HG03575 (cell line): ENCODE results near the gene PTGES3.
"Not testable (repeated sequence)": the region's sequence is repeated elsewhere in the genome, so short reads cannot be mapped to it uniquely, and the experiment has no call there.

ENCODE experiments used
- ATAC-seq: cut with Tn5 transposase; IDR thresholded peaks from one replicate; pipeline ENCODE4 v1.9.1; 2021; ENCODE audit not compliant: unreplicated experiment, insufficient number of reproducible peaks, low FRiP score; ENCODE audit errors: extremely low read depth

The PTGES3 gene

DNA sequence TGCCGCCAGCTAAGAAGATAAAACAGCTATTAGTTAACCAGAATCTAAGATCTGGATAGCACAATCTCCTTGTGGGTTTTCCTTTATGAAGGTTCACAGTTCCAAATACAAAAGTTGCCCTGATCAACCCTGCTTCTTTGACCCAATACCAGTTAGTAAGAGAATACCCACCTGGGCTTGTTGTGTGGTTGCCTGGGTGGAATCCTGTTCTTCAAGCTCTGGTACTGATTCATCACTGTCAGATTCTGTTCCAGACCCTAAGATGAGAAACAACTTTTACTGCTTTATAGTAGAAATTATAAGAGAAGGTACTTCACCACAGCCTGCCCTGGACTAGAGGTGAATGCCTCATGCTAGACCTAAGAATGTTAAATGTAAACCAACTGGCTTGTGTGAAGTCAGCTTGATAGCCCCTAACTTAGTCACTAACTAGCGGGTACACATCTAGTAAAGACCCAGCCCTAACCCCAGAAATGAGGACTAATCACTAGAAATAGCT lies 26.4 kb upstream of the PTGES3 start:
- no peak for ATAC-seq

DNA sequence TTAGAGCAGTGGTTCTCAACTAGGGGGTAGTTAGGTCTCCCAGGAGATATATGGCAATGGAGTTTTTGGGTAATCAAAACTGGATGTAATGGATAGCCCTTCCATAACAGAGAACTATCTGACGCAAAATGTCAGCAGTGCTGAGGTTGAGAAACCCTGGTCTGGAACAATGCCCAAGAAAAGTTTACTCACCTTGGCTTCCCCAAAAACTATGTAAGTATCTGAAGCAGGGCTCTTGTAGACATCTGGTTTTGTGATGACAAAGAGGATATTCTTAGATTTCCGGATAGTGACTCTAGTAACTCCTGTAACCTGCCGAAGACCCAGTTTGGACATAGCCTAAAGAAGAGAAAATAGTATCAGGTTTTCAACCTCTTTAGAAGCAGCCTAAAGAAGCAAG lies 25.3 kb upstream of the PTGES3 start:
- ATAC-seq: no peak

DNA sequence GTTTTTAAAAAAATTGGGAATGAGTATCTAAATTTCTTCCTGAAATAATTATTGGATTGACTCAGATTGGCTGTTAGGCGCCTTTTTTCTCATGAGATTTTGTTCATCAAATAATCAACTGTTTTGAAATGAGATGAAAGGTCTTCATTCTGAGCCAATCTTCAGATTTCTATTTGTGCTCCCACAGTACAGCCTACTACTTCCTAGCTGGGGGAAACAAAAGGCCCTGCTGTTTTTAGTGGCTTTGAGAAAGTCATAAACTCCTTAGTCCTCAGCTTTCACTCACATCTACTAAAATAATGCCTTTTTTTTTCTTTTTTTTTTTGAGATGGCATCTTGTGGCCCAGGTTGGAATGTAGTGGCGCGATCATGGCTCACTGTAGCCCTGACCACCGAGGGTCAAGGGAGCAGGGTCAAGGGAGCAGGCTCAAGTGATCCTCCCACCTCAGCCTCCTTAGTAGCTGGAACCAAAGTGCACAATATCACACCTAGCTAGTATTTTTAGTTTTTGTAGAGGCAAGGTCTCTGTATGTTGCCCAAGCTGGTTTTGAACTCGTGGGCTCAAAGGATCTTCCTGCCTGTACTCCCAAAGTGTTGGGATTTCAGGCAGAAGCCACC lies 21.8 kb upstream of the PTGES3 start:
- no peak for ATAC-seq

DNA sequence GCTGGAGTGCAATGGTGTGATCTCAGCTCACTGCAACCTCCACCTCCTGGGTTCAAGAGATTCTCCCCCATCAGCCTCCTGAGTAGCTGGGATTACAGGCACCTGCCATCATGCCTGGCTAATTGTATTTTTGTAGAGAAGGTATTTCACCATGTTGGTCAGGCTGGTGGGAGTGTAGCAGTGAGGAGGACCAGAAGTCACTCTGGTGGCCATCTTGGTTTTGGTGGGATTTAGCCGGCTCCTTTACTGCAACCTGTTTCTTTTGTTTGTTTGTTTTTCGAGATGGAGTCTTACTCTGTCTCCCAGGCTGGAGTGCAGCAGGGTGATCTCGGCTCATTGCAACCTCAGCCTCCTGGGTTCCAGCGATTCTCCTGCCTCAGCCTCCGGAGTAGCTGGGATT lies 16.4 kb upstream of the PTGES3 start:
- ATAC-seq: not testable (repeated sequence)

DNA sequence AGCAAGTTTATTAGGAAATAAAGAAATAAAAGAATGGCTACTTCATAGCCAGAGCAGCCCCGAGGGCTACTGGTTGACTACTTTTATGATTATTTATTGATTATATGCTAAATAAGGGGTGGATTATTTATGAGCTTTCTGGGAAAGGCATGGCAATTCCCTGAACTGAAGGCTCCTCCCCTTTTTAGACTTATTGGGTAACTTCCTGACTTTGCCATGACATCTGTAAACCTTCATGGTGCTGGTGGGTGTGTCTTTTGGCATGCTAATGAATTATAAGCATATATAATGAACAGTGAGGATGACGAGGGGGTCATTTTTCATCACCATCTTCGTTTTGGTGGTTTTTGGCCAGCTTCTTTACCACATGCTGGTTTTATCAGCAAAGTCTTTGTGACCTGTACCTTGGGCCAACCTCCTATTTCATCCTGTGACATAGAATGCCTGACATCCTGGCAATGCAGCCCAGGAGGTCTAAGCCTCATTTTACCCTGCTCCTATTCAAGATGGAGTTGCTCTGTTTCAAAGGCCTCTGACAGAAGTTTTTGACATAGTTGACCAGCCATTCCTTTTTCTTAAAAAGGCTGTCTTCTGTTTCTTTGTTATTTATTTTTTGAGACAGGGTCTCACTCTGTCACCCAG lies 11.1 kb upstream of the PTGES3 start:
- no peak for ATAC-seq

DNA sequence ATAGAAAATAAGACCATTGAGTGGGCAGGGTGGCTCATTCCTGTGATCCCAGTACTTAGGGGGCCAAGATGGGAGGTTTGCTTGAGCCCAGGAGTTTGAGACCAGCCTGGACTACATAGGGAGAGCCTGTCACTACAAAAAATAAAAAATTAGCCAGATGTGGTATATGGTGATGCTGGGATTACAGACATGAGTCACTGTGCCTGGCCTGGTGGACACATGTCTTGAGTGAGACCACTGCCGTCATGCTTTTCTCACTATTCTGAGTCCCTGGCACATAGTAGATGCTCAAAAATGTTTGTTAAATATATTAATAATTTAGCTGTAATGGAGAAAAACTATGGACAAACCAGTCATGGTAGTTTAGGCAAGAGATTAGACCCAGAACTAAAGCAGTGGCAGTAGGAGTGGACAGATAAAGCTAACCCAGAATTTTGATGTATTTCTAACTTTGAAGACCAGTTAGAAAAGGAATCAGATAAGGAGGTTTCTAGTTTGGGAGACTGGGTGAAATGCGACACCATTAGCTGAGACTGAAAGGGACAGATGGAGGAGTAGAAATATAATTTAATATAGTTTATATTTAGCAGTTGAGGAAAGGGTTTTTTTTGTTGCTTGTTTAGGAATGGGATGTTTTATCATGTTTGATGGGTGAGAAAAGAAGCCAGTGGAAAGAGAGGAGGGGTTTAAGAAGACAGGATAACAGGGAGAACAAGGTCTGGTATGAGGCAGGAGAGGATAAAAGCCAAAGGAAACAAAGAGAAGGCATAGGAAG lies 7.4 kb upstream of the PTGES3 start:
- no peak for ATAC-seq

DNA sequence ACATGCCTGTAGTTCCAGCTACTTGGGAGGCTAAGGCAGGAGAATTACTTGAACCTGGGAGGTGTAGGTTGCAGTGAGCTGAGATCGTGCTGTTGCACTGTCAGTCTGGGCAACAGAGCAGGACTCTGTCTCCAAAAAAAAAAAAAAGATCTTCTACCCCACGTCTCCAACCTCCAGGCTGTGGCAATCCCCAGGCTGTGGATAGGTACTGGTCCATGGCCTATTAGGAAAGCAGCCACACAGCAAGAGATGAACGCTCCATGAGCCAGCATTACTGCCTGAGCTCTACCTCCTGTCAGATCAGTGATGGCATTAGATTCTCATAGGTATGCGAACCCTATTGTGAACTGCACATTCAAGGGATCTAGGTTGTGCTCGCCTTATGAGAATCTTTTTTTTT lies 6.1 kb upstream of the PTGES3 start:
- no peak for ATAC-seq

DNA sequence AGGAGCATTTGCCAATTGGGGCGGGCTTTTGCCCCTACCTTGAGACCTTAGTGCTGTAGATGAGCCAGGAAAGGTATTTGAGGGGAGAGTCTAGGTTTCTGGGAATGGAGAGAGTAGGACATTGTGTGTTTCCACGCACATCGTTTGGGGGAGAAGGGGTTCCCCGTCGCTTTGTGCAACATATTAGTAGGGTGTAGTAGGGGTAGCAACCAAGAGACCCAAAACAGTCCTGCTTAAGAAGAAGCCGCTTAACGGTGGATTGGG lies 694 bp upstream of the PTGES3 start:
- ATAC-seq: no peak

DNA sequence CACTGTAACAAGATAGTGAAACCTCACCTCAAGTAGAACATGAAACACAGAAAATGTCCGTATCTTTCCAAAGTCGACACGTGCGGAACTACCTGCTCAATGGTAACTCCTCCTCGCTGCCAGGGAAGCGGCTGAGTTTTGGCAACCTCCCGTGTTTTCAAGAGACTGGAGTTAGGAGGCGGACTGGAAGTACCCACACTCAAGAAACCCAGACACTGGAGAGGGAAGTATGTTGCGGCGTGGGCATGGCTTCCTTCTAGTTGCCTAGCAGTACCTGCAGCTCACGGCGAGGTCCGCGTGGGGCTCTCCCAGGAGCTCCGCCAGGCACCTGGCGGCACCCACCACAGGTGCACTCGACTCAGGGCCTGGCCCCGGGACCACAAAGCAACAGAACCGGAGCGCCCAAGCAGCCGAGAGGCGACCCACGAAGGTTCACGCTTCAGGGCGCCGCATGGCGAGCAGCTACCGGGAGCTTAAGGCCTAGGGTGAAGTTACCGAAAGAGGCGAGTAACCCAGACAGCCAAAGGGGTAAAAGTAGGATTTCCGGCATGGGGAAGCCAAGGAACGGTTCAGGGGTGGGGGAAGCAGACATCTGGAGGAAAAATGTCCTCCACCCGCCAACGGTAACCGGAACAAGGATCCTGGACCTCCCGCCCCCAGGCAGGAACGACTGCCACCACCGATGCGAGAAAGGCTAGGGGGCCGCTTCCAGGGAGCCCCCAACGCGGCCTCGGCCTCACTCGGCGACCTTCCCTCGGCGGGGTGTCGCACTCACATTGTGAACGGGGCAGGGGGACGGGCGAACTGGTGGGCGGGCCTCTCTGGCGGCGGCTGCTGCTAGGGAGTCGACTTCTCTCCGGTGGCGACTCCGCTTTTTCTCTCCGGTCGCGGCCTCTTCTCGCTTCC lies 608 bp downstream of the PTGES3 start:
- no peak for ATAC-seq

DNA sequence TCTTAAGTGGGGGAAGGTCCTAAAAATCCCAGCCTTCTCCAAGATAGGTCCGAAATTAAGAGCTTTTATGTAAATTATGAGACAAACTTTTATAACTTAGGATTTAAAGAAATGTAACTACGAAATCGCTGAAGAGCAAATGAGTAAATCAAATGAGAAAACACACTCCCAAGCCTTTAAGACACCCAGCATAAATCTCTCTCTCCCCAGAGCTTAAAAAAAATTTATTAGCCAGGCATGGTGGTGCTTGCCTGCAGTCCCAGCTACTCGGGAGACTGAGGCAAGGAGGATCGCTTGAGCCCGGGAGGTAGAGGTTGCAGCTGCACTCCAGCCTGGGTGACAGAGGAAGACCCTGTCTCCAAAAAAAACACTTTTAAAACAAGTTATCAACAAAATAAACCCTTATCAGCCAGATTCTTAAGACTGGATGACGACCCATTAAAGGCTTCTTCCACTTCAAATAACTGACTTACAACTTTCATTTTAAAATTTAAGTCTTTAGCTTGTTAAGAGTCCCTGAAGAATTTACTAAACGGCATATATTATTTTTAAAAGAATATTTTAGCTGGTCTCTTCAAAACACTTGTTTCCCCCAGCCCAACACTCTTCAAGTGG lies 3.2 kb downstream of the PTGES3 start:
- no peak for ATAC-seq

DNA sequence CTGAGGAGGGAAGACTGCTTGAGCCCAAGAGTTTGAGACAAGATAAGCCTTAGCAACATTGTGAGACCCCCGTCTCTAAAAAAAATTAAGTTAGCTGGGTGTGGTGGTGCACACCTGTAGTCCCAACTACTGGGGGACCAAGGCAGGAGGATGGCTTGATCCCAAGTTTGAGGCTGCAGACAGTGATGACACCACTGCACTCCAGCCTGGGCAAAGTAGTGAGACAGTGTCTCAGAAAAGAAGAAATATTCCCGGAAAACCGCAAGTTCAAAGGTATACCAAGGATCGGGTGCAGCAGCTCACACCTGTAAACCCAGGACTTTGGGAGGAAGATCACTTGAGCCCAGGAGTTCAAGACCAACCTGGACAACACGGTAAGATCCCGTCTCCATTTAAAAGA lies 5.8 kb downstream of the PTGES3 start:
- ATAC-seq: no peak

DNA sequence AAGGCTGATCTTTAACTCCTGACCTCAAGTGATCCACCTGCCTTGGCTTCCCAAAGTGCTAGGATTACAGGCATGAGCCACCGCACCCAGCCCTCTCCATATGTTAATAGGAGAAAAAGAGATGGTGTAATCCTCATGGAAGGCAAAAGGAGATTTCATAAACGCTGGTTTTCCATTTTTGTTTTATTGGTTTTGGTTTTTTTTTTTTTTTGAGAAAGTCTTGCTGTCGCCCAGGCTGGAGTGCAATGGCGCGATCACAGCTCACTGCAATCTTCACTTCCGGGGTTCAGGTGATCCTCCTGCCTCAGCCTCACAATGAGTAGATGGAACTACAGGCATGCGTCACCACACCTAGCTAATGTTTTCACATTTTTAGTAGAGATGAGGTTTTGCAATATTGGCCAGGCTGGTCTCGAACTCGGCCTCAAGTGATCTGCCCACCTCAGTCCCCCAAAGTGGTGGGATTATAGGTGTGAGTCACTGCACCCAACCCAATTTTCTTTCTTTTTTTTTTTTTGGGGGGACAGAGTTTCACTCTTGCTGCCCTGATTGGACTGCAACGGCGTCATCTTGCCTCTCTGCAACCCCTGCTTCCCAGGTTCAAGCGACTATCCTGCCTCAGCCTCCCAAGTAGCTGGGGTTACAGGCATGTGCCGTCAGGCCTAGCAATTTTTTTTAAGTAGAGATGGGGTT lies 8.1 kb downstream of the PTGES3 start:
- no peak for ATAC-seq

DNA sequence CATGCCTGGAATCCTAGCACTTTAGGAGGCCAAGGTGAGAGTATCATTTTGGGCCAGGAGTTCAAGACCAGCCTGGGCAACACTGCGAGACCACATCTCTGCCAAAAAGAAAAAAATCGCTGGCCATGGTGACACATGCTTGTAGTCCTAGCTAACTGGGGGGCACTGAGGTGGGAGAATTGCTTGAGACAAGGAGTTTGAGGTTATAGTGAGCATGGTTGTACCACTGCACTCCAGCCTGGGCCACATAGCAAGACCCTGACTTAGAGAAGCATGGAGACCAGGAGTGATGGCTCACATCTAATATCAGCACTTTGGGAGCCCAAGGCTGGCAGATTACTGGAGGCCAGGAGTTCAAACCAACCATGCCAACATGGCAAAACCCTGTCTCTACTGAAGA lies 9.2 kb downstream of the PTGES3 start:
- no peak for ATAC-seq

DNA sequence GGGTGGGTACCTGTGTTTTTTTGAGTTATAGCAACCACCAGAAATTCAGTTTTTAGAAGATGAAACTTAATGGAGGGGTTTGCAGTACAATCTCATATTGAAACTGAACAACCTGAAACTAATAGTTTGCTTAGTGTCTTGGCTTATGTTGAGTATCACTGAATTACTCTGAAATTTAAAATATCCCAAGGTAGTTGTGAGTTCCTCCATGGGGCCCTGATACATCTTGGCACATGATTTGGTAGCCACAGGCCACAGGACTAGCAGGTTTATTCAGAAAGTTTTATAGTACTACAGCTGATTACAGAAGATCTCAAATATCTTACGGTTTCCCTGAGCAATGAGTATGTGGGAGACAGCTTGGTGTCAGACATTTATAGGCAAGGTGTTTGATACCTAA lies 10.4 kb downstream of the PTGES3 start:
- no peak for ATAC-seq

DNA sequence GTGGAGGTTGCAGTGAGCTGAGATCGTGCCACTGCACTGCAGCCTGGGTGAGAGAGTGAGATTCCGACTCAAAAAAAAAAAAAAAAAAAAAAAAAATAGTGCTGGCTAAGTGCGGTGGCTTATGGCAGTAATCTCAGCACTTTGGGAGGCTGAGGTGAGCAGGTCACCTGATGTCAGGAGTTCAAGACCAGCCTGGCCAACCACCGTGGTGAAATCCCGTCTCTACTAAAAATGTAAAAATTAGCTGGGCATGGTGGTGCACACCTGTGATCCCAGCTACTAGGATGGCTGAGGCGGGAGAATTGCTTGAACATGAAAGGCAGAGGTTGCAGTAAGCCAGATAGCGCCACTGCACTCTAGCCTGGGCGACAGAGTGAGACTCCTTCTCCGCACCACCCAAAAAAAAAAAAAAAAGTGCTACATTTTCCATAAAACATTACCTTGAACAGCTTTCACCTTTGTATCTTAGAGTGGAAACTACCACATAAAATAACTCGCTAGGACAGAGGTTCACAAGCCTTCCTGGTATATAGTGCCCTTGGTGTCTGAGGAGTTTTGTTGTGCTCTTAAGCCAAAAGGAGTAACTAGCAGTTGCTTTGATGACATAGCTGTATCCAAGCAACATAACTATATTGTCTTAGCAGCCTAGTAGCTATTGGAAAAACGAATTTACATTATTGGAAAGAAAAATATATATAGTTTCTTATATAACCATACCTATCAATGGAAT lies 11.1 kb downstream of the PTGES3 start:
- no peak for ATAC-seq

DNA sequence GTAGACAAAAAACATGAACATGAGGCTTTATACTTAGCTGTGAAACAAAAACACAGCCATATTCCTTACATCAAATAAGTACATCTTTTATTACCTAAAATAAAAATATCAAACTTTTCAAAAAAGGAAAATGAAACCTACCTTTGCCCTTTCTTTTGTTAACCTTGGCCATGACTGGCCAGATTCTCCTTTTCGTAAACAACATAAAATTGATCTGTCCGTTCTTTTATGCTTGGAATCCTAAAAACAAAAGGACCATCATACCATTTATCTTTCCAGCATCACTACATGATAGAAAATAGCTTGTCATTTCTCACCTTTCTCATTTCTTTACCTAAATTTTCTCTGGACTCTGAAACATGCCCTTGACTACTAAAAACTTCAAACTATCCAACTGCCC lies 16.5 kb downstream of the PTGES3 start:
- no peak for ATAC-seq

DNA sequence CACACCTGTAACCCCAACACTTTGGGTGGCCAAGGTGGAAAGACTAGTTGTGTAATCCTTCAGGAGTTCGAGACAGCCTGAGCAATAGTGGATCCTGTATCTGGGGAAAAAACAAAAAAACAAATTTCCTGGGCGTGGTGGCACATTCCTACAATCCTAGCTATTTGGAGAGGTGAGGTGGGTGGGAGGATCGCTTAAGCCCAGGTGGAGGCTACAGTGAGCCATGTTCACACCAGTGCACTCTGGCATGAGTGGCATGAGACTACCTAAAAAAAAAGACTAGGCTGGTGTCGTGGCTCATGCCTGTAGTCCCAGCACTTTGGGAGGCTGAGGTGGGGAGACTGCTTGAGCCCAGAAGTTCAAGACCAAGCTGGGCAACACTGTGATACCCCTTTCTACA lies 17.2 kb downstream of the PTGES3 start:
- no peak for ATAC-seq

DNA sequence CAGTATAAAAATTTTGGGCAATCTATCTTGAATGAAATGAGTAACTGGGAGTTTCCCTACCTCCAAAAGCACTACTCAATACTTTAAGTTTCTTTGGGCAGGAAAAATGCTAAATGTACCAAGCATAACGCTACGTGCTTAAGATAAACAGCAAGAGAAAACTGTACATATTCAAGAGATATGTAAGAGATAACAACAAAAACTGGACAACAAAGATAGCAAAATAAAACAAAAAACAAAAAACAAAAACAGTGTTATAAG lies 20.0 kb downstream of the PTGES3 start:
- ATAC-seq: no peak
